DOHH2 (cell line): ENCODE results near the gene PNPLA2.

ENCODE experiments used
- EZH2phosphoT487 ChIP-seq: fragments of 200-600 bp; sonication (generic); IDR thresholded peaks from 2 replicates; pipeline ENCODE4 v1.6.1; 2017; ENCODE audit warnings: borderline replicate concordance, mild to moderate bottlenecking, antibody characterized with exemption, low read length, moderate library complexity, mixed read lengths
- TF ChIP-seq, protein P1 (sequence below): fragments of 200-600 bp; sonication (generic); IDR thresholded peaks from one replicate; pipeline ENCODE4 v1.5.1; 2014; ENCODE audit warnings: antibody characterized with exemption, mild to moderate bottlenecking, low read depth, low read length; ENCODE audit not compliant: poor library complexity, severe bottlenecking

DNA sequence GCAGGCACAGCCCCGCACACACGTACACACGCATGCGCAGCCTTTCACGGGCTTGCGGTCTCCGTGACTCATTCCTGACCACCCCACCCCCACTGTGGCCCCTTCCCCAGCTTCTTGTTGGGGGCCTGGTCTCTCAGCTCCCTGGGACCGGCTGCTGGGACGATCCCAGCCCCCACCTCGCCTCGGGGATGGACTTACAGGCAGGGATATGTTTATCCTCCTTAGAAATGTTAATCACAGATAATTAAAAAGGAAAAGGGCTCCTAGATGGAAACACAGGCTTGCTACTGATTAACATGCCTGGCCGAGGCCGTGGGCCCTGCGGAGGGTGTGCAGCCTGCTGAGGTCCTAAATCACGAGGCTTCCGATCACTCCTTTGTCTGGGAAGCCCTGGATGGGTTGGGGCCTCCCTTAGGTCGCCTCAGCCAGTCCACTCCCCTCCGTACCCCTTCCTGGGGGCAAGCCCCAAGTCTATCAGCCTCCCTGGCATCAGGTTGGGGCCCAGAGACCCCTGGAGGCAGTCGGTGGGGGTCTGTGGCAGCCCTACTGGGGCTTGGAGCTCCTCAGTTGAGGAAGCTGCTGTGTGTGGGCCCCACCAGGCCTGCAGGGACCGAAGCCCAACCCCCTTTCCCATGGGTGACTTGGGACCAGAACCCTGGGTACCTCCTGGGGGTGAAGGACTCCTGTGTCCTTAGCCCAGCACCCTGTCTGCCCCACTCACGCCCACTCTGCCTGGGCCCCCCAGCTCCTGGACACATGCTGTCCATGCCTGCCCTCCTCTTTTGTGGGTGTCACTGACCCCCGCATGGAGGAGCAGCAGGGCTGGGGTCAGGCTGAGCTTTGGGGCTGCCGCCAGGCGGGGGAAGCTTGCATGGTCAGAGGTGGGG is 44.6 kb downstream of the PNPLA2 start:
- TF ChIP-seq, protein P1, sequence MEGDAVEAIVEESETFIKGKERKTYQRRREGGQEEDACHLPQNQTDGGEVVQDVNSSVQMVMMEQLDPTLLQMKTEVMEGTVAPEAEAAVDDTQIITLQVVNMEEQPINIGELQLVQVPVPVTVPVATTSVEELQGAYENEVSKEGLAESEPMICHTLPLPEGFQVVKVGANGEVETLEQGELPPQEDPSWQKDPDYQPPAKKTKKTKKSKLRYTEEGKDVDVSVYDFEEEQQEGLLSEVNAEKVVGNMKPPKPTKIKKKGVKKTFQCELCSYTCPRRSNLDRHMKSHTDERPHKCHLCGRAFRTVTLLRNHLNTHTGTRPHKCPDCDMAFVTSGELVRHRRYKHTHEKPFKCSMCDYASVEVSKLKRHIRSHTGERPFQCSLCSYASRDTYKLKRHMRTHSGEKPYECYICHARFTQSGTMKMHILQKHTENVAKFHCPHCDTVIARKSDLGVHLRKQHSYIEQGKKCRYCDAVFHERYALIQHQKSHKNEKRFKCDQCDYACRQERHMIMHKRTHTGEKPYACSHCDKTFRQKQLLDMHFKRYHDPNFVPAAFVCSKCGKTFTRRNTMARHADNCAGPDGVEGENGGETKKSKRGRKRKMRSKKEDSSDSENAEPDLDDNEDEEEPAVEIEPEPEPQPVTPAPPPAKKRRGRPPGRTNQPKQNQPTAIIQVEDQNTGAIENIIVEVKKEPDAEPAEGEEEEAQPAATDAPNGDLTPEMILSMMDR = no peak
- no peak for TF ChIP-seq EZH2phosphoT487
